Epithelial cell of prostate (primary cell): Measurements from ENCODE around the gene CYP26C1.

Experiments used
- DNase-seq: peaks from one replicate; pipeline ENCODE4 v3.0.0-alpha.2; 2011; ENCODE audit warnings: low read depth, low spot score
- H3K27ac ChIP-seq: fragments of 450-650 bp; 2 replicates; pipeline ENCODE4 v1.5.1; 2017; ENCODE audit warnings: mild to moderate bottlenecking

The CYP26C1 gene

GRCh38 chr10:93059975-93060886 lies at the start of gene CYP26C1:
TSS of gene CYP26C1 (plus strand) at chr10:93060798. CDS start at chr10:93061264, 466 bp downstream.
- H3K27ac ChIP-seq: no peak within 1 kb of the TSS
- DNase-seq: no peak

- no peak for DNase-seq
- H3K27ac ChIP-seq: no peak overlapping the region
Observed at GRCh38 chr10:93015722-93016121, 44.9 kb upstream of the CYP26C1 start.

GRCh38 chr10:93023013-93023650 lies 37.5 kb upstream of the CYP26C1 start:
- no peak for DNase-seq
- no peak overlapping the region for H3K27ac ChIP-seq

GRCh38 chr10:93026072-93026471 lies 34.5 kb upstream of the CYP26C1 start:
- H3K27ac ChIP-seq: no peak overlapping the region
- no peak for DNase-seq

GRCh38 chr10:93027508-93027907 lies 33.1 kb upstream of the CYP26C1 start:
- DNase-seq: no peak

GRCh38 chr10:93028883-93029282 lies 31.7 kb upstream of the CYP26C1 start:
- no peak overlapping the region for H3K27ac ChIP-seq
- DNase-seq: no peak

More at GRCh38 chr10:93027508-93027907, 33.1 kb upstream of the CYP26C1 start:
- no peak overlapping the region for H3K27ac ChIP-seq

GRCh38 chr10:93030409-93030808 lies 30.2 kb upstream of the CYP26C1 start:
- no peak for DNase-seq
- H3K27ac ChIP-seq: no peak overlapping the region

- no peak overlapping the region for H3K27ac ChIP-seq
- DNase-seq: no peak
Observed at GRCh38 chr10:93032105-93032808, 28.3 kb upstream of the CYP26C1 start.

GRCh38 chr10:93032809-93033137 lies 27.8 kb upstream of the CYP26C1 start:
- no peak overlapping the region for H3K27ac ChIP-seq
- no peak for DNase-seq

- H3K27ac ChIP-seq: no peak overlapping the region
- DNase-seq: no peak
Observed at GRCh38 chr10:93034426-93034825, 26.2 kb upstream of the CYP26C1 start.

GRCh38 chr10:93039110-93039509 lies 21.5 kb upstream of the CYP26C1 start:
- H3K27ac ChIP-seq: no peak overlapping the region
- DNase-seq: no peak

- no peak for DNase-seq
Observed at GRCh38 chr10:93039721-93040120, 20.9 kb upstream of the CYP26C1 start.

GRCh38 chr10:93054486-93054885 lies 6.1 kb upstream of the CYP26C1 start:
- H3K27ac ChIP-seq: no peak overlapping the region
- no peak for DNase-seq

More at GRCh38 chr10:93039721-93040120, 20.9 kb upstream of the CYP26C1 start:
- no peak overlapping the region for H3K27ac ChIP-seq

- no peak for DNase-seq
- no peak overlapping the region for H3K27ac ChIP-seq
Observed at GRCh38 chr10:93058139-93058538, 2.5 kb upstream of the CYP26C1 start.

GRCh38 chr10:93060887-93061593 lies 442 bp downstream of the CYP26C1 start:
- H3K27ac ChIP-seq: no peak overlapping the region
- DNase-seq: no peak

- DNase-seq: no peak
- no peak overlapping the region for H3K27ac ChIP-seq
Observed at GRCh38 chr10:93061594-93062513, 1.3 kb downstream of the CYP26C1 start.

GRCh38 chr10:93062514-93063143 lies 2.0 kb downstream of the CYP26C1 start:
- DNase-seq: no peak
- H3K27ac ChIP-seq: no peak overlapping the region

- H3K27ac ChIP-seq: no peak overlapping the region
- no peak for DNase-seq
Observed at GRCh38 chr10:93063144-93063976, 2.8 kb downstream of the CYP26C1 start.
